HT-29 (cell line): ENCODE data around the gene BASP1. TPM values are rescaled to one million over a fixed set of nuclear protein-coding genes. Genes with fewer than 3 reads are reported as not detected.
"Not testable (repeated sequence)": the region's sequence is repeated elsewhere in the genome, so short reads cannot be mapped to it uniquely, and the experiment has no call there.

ENCODE experiments used
- DNase-seq: peaks from one replicate; pipeline ENCODE4 v3.0.0-alpha.2; 2015; ENCODE audit warnings: low spot score
- total RNA-seq: library from RNA; depleted of rRNA; stranded (reverse); fragments of >200 nt; shearing (Covaris generic); gene quantifications from 2 replicates; pipeline ENCODE4 v1.2.3, GENCODE V29; 2014

Gene BASP1
- total RNA-seq, 1 experiment from 2014 or later: not detected

- DNase-seq: no peak
Measured at GRCh38 chr5:17255471-17256021, 38.1 kb downstream of the BASP1 start.

DNA sequence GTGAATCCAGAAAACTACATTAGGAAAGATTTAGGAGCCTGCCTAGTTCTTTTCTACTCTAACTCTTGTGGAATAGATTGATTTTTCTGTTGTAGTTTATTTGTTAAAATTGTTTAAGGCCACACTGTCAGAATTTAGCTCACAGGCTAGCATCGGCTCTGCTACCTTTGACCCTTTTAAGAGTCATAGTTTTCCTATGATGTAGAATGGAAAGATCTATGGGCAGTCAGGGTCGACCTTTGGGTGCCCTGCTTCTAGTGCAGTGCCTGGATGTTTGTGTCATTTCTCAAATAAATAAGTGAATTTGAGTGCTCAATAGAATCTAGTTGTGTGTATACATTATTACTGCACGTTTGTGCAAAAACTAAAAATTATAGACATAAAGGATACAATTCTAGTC, 38.7 kb downstream of the BASP1 start:
- no peak for DNase-seq

DNA sequence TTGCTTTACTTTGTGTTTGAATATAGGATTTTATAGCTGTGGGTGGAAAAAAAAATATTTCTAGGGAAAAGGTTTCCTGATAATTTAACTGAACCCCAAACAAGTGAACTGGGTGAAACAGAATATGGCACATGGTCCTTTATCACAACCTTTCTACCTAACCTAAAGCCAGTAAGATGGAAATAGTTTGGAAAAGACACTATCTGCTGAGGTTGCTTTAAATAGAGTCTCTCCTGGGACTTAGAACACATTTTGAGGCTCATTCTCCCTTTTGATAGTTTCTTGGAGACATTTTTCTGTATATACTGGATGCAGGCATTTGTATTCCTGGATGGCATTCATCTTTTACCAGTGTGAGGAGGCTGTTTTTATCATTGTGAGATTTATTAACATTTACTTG, 39.4 kb downstream of the BASP1 start:
- DNase-seq: no peak

DNA sequence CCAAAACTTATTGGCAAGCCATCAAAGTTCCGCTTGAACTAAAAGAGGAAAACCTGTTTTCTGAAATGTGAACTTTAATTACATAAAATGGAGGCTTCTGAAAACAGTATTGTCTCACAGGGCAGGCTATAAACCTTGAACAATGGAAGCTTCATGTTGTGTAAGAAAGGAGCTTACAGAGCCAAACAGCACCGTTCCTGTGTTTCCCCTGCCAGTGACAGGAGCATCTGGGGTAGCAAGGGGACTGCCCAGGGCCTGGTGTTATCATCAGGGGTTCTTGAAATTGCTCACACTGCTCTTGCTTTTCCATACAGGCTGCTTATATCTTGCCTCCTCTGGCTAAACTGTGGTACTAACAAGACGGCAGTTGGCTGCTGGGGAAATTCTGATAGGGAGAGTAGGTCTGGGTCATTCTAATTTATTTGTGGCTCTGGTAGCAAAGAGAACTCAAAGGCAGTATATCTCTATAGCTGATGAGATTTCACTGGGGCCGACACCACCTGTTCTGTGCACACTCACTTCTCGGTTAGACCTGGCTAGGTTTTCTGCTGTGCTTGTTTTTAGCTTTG, 40.4 kb downstream of the BASP1 start:
- no peak for DNase-seq

GRCh38 chr5:17258431-17258830, 41.0 kb downstream of the BASP1 start:
- DNase-seq: no peak

- DNase-seq: not testable (repeated sequence)
Measured at GRCh38 chr5:17259012-17259411, 41.6 kb downstream of the BASP1 start.

- no peak for DNase-seq
Measured at GRCh38 chr5:17259630-17260257, 42.3 kb downstream of the BASP1 start.

DNA sequence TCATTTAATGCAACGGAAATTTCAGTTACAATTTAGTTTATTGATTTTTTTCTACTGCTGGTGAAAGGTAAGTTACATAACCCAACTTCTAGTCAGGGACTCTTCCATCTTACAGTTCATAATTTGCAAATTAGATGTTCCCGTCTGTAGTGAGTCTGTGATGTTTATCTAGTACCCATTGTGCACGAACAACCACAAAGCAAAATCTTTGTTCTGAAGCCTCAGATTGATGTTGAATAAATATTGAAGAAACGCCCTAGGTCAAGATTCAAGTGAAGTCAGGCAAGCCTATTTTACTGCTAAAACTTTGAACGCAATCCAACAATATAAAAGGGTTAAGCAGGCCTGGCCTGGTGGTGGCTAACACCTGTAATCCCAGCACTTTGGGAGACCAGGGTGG, 43.1 kb downstream of the BASP1 start:
- no peak for DNase-seq

GRCh38 chr5:17261075-17261474, 43.6 kb downstream of the BASP1 start:
- no peak for DNase-seq

DNA sequence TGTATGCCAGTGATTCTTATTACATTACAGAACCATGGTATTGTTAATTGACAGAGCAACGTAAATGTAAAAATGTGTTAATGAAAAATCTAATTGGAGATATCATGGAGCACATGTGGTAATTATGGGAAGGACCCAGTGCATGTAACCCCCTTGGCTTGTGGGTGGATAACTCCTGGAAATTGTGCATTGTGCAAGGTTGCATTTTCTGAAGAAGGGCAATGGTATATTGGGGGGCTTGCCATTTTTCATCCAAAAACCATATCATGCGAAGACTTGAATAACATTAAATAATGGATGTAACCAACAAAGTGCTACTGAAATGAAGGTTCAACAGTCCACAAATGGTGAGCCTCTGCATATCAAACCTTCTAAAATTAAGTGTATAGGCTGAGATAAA, 47.6 kb downstream of the BASP1 start:
- DNase-seq: no peak

DNA sequence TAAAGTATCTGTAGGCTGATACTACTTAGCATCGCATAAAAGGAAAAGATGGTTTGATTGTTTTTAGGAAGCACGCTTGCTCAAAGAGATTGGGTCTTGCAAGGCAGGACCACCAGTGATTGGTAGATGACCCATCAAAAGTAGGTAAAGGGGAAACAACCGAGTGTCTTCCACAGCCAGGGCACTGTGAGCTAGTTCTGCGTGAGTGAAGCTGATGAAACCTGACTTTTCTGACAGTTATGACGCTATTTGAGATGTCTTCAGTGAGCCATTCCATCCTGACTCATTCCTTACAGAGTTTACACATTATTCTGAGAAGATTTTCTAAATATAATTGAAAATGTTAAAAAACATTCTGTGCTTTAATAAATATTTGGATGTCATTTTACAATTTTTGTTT, 49.7 kb downstream of the BASP1 start:
- no peak for DNase-seq

DNA sequence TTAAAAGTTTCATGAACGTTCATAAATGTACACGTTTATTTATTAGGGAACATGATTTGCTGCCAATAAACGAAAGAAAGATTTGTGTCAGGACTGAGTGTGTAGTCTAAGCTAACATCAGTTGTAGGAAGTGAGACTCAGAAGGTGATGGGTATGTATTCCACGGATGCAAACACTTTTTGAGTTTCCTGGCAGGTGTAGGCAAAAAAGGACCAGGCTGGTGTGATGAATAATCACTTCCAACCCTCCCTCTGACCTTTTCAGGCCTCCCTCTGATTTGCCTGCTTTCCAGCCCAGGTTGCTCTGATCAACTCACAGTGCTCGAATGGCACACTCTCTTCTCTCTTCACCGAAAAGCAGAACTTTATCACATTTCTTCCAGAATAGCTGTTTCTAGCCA, 51.8 kb downstream of the BASP1 start:
- no peak for DNase-seq

DNA sequence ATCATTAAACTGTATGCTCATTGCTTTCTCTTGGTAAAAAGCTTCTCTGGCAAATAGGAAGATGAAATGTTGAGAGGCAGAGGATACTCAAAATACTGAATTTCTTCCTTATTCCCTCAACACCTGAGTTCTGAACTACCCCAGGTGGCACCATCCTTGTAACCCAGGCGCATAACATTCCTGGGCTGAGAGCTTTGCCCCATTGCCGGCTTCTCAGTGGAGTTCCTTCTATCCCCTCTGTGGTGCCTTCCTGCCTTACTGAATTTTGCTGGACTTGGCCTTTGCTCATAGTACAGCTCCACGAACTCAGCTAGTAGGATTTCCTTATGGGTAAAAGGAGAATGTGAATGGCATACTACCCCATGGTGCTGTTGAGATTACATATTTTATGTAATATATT, 54.7 kb downstream of the BASP1 start:
- DNase-seq: no peak

DNA sequence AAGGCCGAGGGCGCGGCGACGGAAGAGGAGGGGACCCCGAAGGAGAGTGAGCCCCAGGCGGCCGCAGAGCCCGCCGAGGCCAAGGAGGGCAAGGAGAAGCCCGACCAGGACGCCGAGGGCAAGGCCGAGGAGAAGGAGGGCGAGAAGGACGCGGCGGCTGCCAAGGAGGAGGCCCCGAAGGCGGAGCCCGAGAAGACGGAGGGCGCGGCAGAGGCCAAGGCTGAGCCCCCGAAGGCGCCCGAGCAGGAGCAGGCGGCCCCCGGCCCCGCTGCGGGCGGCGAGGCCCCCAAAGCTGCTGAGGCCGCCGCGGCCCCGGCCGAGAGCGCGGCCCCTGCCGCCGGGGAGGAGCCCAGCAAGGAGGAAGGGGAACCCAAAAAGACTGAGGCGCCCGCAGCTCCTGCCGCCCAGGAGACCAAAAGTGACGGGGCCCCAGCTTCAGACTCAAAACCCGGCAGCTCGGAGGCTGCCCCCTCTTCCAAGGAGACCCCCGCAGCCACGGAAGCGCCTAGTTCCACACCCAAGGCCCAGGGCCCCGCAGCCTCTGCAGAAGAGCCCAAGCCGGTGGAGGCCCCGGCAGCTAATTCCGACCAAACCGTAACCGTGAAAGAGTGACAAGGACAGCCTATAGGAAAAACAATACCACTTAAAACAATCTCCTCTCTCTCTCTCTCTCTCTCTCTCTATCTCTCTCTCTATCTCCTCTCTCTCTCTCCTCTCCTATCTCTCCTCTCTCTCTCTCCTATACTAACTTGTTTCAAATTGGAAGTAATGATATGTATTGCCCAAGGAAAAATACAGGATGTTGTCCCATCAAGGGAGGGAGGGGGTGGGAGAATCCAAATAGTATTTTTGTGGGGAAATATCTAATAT, 58.1 kb downstream of the BASP1 start:
- DNase-seq: no peak

- DNase-seq: no peak
Measured at GRCh38 chr5:17276445-17276844, 59.0 kb downstream of the BASP1 start.

DNA sequence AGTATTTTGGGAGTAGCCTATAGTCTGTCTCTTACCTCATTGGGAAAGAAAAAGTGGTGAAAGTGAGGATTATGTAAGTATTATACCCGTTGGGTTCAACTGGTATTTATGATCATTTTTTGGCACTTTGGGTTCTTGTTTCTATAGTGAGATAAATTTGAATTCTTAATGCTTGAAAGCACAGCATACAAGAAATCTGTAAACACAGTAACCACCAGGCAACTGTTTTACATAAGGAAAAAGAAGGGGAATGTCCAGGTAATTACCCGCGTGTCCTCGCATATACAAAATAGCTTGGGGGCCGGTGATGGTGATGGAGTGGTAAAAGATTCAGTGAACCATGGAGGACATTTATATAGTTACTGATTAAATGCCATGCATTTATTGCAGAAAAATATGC, 60.5 kb downstream of the BASP1 start:
- no peak for DNase-seq

DNA sequence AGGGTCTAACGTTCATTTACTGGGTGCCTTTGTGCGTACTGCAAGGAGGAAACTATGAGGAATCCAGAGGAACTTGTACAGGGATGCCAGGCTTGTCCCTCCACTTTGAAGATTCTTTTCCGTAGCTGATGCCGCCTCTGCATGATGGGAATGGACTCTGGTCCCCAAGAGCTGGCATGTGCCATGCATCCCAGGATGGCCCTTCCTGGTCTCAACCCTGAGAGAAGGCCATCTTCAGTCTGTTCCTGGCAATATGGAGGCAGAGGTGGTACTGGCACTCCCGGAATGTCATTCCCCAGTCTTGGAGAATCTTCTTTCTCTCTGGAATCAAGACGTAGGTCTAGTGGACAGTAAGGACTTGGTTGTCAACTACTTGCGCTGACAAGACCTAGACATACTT, 61.5 kb downstream of the BASP1 start:
- DNase-seq: no peak

- DNase-seq: no peak
Measured at GRCh38 chr5:17279487-17279886, 62.1 kb downstream of the BASP1 start.

- DNase-seq: no peak
Measured at GRCh38 chr5:17282283-17283120, 65.1 kb downstream of the BASP1 start.

- DNase-seq: no peak
Measured at GRCh38 chr5:17283121-17283415, 65.6 kb downstream of the BASP1 start.

- no peak for DNase-seq
Measured at GRCh38 chr5:17287501-17288155, 70.2 kb downstream of the BASP1 start.
